Head of caudate nucleus (tissue), 42 donors: ENCODE measurements around the gene COL23A1.
"Not testable (repeated sequence)": the region's sequence is repeated elsewhere in the genome, so short reads cannot be mapped to it uniquely, and the experiment has no call there.

Experiments
- DNase-seq, 42 donors: peaks; one replicate each; pipeline versions ENCODE4 v3.0.0 to v3.0.0-alpha.2; 2020 to 2021; ENCODE audit warnings: mixed read lengths in 7 of 42
- intact Hi-C: fragments of 100-400 bp; cut with DNase I; formaldehyde crosslinking; loops from one replicate; pipeline ENCODE4 v1.15.0; 2022

The COL23A1 gene

DNA sequence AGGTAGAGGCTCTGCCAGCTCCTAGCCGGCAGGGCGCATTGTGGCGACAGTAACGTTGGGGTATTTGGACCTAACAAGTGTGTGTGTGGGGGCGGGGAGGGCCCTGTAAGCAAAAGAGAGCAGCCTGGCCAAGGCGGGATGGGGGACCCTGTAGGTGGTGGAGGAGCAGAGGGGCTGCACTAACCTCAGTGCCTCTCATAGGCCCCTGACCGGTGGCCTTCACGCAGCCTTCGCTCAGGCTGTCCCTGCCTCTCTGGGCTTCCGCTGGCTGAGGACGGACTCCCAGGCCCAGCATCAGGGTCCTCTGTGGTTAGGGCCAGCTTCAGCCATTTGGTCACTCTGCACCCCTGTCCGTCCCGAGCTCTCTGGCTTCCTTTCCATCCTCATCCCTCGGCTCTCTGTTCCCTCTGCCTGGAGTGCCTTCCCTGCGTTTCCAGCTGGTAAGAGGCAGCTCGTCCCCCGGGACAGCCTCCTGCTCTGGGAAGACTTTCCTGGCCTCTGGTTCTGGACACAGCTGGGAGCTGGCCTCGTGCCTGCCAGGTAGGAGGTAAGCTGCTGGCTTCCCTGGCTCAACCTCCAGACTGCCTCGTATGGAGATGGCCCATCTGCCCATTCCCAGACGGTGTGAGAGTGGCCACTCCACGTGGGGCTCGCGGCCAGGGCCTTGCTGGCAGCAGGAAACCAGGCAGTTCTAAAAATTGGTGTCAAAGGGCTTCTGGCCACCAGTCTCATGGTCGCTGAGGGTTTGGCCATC, 318.3 kb downstream of the COL23A1 start:
- no peak for DNase-seq
- intact Hi-C loops, result loop anchor here (10.0 kb wide), 1 partner anchor 193 kb away; no protein-coding TSS in a partner anchor

DNA sequence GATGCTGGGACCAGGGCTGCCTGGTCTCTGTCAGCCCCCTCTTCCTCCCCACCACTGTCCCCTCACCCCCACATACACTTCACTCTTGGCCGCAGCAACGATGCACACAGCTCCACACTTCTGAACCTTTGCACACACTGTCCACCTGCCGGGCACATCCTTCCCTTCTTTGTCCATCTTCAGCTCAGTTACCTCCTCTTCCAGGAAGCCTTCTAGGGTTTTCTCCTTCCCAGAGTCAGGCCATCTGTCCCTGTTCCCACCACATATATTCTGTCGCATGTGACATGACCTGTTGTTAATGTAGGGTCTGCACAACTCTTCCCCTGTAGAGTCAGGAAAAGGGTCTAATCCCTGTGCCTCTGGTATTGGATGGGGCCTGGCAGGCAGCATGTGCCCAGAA, 319.0 kb downstream of the COL23A1 start:
- no peak for DNase-seq
- intact Hi-C loops, result loop anchor here (10.0 kb wide), 1 partner anchor 194 kb away; no protein-coding TSS in a partner anchor

DNA sequence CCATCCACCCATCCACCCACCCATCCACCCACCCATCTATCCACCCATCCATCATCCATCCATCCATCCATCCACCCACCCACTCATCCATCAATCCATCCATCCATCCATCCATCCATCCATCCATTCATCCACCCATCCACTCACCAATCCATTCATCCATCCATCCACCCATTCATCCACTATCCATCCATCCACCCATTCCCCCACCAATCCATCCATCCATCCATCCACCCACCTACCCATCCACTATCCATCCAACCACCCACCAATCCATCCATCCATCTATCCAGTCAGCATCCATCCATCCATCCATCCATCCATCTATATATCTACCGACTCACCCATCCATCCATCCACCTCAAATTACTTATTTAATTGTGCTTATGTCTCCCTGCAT, 320.7 kb downstream of the COL23A1 start:
- intact Hi-C loops, result no loop called here
- no peak for DNase-seq

DNA sequence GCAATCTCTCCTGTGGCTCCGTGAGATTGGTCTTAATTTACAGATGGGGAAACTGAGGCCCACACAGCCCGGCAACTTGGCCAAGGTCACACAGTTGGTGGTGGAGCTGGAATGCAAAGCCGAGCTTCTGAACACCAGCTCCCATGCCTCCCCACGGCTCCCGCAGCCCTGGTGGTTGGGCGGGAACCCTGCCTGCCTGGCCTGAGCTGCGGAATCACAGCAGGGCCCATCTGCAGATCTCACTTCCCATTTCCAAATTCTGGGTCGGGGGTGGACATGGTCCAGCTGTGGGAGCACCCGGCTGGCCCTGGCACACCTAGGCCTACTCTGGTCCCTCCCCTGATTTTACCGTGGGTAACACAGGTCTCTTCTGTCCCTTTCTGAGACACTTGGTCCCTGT, 322.3 kb downstream of the COL23A1 start:
- no peak for DNase-seq
- intact Hi-C loops, result no loop called here

DNA sequence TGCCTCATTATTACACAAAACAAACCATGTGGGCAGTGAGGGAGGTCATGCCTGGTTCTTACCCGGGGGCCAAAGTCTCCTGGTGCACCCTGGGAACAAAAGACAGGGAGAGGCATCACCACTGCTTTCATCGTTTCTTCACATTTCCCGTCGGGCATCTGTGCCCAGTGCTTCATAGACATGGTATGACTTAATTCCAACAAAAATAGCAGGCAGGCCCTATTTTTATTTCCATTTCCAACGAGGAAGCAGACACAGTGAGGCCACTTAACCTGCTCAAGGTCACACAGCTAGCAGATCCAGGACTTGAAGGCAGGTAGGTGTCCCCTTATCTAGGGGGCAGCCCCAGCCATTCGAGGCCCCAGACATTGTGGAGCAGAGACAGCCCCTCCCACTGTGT, 322.9 kb downstream of the COL23A1 start:
- no peak for DNase-seq

DNA sequence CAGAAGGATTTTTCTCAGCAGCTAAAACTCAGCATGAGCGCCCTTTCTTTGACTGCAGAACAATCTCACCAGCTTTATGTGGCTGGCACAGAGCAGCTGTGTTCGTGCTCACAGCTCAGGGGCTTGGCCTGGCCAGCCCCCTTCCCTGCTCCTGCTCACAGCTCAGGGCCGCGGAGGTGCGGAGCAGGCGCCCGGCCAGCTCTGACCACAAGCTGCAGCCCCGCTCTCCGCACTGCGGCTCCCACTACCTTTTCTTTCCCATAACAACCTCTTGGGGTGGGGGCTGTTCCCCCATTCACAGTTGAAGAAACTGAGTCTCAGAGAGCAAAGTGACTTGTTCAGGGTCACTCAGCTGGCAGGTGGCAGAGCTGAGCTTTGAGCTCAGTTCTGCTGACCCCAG, 323.6 kb downstream of the COL23A1 start:
- intact Hi-C loops, result no loop called here
- DNase-seq, result no peak

More for the DNA sequence above, 322.9 kb downstream of the COL23A1 start:
- intact Hi-C loops, result no loop called here

DNA sequence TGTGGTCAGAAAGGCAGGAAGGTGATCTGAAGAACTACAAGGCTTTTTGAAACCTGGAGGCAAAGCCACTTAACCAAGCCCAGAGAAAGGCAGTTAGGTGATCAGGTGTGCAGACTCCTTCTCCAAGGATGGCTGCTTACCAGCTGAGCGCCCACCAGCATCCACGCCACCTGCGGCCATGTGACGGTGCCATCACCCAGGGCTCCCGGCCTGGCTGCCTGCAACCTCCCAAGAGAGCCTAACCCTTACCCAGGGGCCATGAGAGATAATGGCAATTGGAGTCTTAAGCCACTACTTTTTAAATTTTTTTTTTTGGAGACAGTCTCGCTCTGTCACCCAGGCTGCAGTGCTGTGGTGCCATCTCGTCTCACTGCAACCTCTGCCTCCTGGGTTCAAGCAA, 324.4 kb downstream of the COL23A1 start:
- intact Hi-C loops, result no loop called here
- DNase-seq, result no peak

DNA sequence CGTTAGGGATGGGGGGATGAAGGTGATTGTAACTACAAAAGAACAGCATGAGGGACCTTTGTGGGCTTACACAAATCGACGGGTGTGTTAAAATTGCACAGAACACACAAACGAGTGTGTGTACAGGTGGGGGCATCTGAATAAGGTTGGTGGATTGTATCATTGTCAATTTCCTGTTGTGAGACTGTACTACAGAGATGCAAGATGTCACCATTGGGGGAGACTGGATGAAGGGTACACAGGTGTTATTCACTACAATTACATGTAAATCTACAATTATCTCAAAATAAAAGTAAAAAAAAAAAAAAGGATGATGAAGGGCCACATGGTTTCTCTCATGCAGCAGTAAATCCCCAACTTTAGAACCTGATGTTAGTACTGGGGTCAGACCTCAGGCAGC, 326.1 kb downstream of the COL23A1 start:
- intact Hi-C loops, result no loop called here
- DNase-seq, result no peak

DNA sequence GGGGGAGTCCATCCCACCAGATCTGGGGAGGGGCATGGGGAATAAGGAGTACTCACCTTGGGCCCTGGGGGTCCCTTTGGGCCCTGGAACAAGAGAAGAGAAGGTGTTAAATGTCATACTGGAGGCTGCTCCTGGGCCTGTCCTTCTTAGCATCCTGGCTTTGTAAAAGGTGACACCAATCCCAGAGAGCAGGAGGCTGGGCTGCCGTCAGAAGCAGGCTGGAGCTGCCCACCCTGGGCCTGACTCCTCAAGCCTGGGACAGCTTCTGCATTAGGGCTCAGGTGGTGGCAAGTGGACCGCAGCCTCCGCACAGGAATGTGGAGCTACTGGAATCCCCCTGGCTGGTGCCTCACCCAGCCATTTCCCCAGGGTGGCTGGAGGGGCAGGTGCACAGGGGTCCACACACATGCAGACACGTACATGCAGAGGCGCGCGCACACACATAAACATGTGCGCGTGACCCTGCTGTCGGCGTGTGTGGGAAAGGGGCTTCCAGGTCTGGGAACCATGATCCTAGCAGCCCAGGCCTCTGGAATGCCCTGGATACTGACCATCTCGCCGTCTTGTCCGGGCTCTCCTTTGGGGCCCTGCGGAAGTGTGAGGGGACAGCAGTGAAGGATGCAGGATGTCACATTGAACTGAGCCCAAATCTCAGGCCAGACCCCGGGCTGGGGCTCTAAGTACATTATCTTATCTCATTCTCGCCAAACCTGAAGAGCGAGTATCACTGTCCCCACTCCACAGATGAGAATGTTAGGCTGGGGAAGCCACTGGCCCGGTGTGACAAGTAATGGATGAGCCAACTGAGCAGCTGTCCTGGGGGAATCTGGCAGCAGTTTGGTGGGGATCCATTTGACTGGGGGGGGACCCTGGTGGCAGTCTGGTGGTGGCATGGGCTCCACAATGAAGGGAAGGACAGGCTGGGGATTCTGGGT, 328.3 kb downstream of the COL23A1 start:
- intact Hi-C loops, result no loop called here
- no peak for DNase-seq

DNA sequence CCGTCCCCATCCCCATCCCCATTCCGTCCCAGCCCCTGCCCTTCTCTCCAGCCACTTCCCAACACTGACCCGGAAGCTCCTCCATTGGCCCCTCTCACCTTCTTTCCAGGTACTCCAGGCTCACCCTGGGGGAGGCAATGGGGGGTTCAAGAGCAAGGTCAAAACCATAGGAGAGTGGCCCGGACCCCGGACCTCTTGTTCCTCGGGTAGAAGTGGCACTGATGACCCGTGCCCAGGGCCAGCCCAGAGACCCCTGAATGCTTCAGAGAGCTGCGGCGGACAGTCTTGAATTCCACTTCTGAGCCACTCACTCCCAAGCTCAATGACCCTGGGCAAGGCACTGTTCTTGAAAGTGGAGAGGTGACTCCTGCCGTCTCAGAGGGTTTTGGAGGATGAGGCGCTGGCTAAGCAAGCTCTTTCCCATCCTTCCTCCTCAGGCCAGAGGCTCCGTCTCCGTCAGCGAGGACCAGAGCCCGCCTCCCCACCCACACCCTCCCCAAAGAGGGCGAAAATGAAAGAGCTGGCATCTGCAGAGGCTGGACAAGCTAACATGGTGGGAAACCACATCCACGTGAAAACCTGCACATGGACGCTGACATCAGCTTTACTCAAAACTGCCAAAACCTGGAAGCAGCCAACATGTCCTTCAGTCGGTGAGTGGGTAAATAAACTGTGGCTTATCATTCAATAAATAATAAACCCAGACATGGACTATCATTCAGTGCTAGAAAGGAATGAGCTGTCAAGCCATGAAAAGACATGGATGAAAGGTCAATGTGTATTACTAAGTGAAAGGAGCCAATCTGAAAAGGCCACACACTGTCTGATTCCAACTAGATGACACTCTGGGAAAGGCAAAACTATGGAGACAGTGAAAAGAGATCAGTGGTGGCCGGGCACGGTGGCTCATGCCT, 330.3 kb downstream of the COL23A1 start:
- intact Hi-C loops, result no loop called here
- DNase-seq, result no peak

DNA sequence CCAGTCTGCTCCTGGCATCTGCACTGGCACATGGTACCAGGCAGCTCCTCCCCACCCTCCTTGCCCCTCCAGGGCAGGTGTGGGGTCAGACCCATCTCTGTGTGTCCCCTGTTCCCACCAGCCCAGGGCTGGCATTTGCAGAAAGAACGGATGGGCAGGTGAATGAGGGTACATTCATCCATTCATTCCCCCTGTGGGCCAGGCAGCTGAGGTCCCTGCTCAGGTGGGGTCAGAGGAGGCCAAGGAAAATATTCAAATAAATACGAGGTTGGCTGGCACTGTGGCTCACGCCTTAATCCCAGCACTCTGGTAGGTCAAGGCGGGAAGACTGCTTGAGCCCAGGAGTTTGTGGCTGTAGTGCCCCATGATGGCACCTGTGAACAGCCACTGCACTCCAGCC, 332.5 kb downstream of the COL23A1 start:
- no peak for DNase-seq
- intact Hi-C loops, result no loop called here

DNA sequence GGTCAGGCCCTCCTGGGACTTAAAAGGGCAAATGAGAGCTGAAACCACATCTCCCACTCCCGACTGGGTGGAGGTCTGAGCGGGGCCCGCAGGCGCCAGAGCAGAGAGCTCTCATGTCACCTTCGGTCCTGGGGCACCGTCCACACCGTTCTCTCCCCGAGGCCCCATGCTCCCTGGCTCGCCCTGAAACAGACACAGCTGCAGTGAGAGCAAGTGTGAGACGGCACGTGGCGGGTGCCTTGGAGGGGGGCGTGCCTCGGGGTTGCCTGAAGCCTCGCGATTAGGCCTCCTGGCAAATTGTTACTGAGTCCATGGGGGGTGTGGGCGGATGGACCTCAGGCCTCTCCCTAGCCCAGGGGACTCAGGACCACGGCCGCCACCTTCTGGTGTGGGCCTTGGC, 333.4 kb downstream of the COL23A1 start:
- intact Hi-C loops, result no loop called here
- no peak for DNase-seq

DNA sequence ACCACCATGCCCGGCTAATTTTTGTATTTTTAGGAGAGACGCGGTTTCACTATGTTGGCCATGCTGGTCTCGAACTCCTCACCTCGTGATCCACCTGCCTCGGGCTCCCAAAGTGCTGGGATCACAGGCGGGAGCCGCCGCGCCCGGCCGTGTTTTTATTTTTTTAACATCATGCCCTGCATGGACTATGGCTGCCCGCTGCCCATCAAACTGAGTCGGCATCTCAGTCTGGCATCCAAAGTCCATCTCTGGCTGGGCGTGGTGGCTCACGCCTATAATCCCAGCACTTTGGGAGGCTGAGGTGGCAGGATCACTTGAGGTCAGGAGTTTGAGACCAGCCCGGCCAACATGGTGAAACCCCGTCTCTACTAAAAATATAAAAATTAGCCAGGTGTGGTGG, 336.6 kb downstream of the COL23A1 start:
- intact Hi-C loops, DNase-seq: not testable (repeated sequence)

DNA sequence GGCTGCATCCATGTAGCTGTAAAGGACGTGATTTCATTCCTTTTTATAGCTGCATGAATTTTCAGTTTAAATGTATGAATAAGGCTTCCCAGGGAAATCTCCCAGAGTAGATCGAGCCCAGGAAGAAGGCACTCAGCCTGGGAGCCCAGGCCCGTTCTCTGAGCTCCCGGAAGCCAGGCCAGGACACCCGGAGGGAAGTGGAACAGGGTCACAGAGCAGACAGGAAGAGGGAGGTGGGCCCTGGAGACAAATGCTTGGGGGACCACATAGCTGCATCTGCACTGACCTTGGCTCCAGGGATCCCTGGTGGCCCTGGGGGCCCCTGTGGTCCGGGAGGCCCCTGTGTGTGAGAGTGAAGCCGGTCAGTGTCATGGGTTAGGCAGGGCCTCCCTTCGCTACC, 337.9 kb downstream of the COL23A1 start:
- intact Hi-C loops, result no loop called here
- no peak for DNase-seq

DNA sequence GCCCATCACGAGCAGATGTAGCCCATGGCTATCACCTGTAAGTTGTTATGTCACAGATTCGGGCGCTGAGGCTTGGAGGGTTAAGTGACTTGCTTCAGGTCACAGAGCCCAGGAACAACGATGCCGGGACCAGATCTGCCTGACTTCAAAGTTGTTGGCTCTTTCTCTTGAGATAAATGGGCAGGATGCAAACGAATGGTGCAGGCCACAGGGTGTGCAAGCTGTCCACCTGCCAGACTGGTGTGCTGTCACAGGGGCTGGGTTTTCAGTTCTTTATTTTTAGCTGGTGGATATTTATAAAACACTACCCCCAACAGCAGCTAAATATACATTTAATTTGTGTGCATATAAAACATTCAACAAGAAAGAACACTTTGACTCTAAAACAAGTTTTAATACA, 339.9 kb downstream of the COL23A1 start:
- intact Hi-C loops, result no loop called here
- no peak for DNase-seq

DNA sequence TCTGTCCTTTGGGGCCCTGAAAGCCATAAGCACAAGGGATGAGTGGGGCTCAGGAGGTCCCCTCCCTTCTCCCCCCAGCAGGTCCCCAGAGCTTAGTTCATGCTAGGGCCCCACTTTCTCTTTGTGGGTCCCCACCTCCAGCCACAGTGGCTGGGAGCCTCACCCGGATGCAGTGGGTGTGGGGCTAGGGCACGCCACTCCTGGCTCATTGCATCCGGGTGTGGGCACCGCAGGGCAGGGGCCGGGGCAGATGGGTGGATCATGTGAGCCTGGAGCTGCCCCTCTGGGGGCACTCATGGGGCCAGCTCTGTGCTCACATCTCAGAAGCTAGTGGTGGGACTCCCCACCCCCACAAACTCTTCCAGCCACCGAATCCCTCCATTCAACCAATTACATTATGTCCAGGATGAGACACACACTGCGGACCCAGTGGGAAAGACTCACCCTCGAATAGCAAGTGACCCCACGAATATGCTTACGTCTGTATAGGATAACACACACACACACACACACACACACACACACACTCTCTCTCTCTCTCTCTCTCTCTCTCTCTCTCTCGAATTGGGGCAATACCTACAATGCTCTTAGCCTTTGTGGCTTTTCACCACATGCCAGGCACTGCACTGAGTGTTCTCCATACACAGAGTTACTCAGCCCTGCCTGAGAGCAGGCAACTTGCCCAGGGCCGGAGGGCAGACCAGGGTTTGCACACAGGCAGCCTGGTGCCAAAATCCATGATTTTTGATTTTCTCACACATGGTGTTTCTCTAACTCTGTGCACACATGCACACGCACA, 340.8 kb downstream of the COL23A1 start:
- intact Hi-C loops, result no loop called here
- DNase-seq, result peak in 6 of 42 donors; percentile 26 to 64 (median 36)

DNA sequence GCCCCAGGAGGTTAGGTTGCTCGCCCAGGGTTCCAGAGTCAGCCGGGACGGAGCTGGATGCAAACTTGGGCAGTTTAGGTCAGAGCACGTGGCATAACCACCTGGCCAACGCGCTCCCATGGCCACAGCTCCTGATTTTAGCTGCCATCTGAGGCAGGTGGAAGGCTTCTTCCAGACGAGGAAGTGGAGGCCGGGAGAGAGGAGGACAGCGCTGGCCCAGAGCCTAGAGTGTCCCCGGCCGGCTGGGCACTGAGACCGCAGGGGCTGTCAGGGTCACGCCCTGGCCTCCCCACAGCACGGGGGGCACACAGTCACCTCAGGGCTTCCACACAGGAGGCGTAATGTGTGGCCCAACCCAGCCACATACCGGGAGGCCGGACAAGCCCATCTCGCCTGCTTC, 341.4 kb downstream of the COL23A1 start:
- intact Hi-C loops, result no loop called here
- no peak for DNase-seq
